ENCODE measurements around the gene MAMDC4.

MAMDC4 gene

GRCh38 chr9:136903041-136903554 is 51.0 kb downstream of the MAMDC4 start:
- Histone ChIP-seq H2AFZ (ENCODE audit: low read depth, low read length) (no peak overlapping the region), H3K4me1 (ENCODE audit: insufficient read depth, low read length) (no peaks in the 10 kb centered on the region), H3K4me3 (ENCODE audit: low read depth in 1 of 2, low read length in 2 of 2) (no peak overlapping the region), H3K9me3 (ENCODE audit: insufficient read depth, low read length, severe bottlenecking) (no peaks in the 10 kb centered on the region), H3K9ac (ENCODE audit: low read depth, low read length) (no peak overlapping the region), H3K4me2 (ENCODE audit: insufficient read depth, low read length) (no peak overlapping the region), H3K27ac (ENCODE audit: low read length) (no peak overlapping the region), H3K36me3 (ENCODE audit: insufficient read depth, low read length) (peaks cover 92% of the 10 kb centered on the region), H4K20me1 (ENCODE audit: insufficient read depth, low read length) (peaks cover 50% of the 10 kb centered on the region), H3K79me2 (ENCODE audit: insufficient read depth, low read length) (peaks cover 63% of the 10 kb centered on the region), H3K27me3 (ENCODE audit: insufficient read depth, low read length, poor library complexity) (no peaks in the 10 kb centered on the region)
- ATAC-seq (ENCODE audit: insufficient read depth, low read depth) (no peak), DNase-seq (no peak)
- no peak for TF ChIP-seq EZH2 (IDR thresholded peaks at IDR 0.05; ENCODE audit: borderline replicate concordance, low read depth, low read length, severe bottlenecking)
- TF ChIP-seq CTCF (IDR thresholded peaks at IDR 0.05; ENCODE audit: borderline replicate concordance, extremely low read depth, low read length, poor library complexity, severe bottlenecking) = no peak

GRCh38 chr9:136906266-136906665 is 54.1 kb downstream of the MAMDC4 start:
- no peak for TF ChIP-seq EZH2 (IDR thresholded peaks at IDR 0.05; ENCODE audit: borderline replicate concordance, low read depth, low read length, severe bottlenecking)
- no peak for TF ChIP-seq CTCF (IDR thresholded peaks at IDR 0.05; ENCODE audit: borderline replicate concordance, extremely low read depth, low read length, poor library complexity, severe bottlenecking)
- peaks cover 85% of the 10 kb centered on the region for H3K36me3 ChIP-seq (ENCODE audit: insufficient read depth, low read length)
- H2AFZ ChIP-seq (ENCODE audit: low read depth, low read length) = no peak overlapping the region
- DNase-seq (no peak), ATAC-seq (ENCODE audit: insufficient read depth, low read depth) (no peak)
- no peaks in the 10 kb centered on the region for H3K9me3 ChIP-seq (ENCODE audit: insufficient read depth, low read length, severe bottlenecking)
- no peak overlapping the region for H3K27ac ChIP-seq (ENCODE audit: low read length)
- H3K4me2 ChIP-seq (ENCODE audit: insufficient read depth, low read length) = no peak overlapping the region
- H3K79me2 ChIP-seq (ENCODE audit: insufficient read depth, low read length) = peaks cover 39% of the 10 kb centered on the region
- H3K4me1 ChIP-seq (ENCODE audit: insufficient read depth, low read length) = no peaks in the 10 kb centered on the region
- peaks cover 40% of the 10 kb centered on the region for H4K20me1 ChIP-seq (ENCODE audit: insufficient read depth, low read length)
- H3K9ac ChIP-seq (ENCODE audit: low read depth, low read length) = no peak overlapping the region
- no peak overlapping the region for H3K4me3 ChIP-seq (ENCODE audit: low read depth in 1 of 2, low read length in 2 of 2)
- no peaks in the 10 kb centered on the region for H3K27me3 ChIP-seq (ENCODE audit: insufficient read depth, low read length, poor library complexity)

- Histone ChIP-seq H2AFZ (ENCODE audit: low read depth, low read length) (no peak overlapping the region), H3K4me3 (ENCODE audit: low read depth in 1 of 2, low read length in 2 of 2) (no peak overlapping the region), H3K4me2 (ENCODE audit: insufficient read depth, low read length) (no peak overlapping the region), H3K27ac (ENCODE audit: low read length) (no peak overlapping the region), H4K20me1 (ENCODE audit: insufficient read depth, low read length) (peaks cover 30% of the 10 kb centered on the region), H3K27me3 (ENCODE audit: insufficient read depth, low read length, poor library complexity) (no peaks in the 10 kb centered on the region), H3K36me3 (ENCODE audit: insufficient read depth, low read length) (peaks cover 79% of the 10 kb centered on the region), H3K79me2 (ENCODE audit: insufficient read depth, low read length) (peaks cover 29% of the 10 kb centered on the region), H3K4me1 (ENCODE audit: insufficient read depth, low read length) (no peaks in the 10 kb centered on the region), H3K9ac (ENCODE audit: low read depth, low read length) (no peak overlapping the region), H3K9me3 (ENCODE audit: insufficient read depth, low read length, severe bottlenecking) (no peaks in the 10 kb centered on the region)
- no peak for TF ChIP-seq CTCF (IDR thresholded peaks at IDR 0.05; ENCODE audit: borderline replicate concordance, extremely low read depth, low read length, poor library complexity, severe bottlenecking)
- no peak for TF ChIP-seq EZH2 (IDR thresholded peaks at IDR 0.05; ENCODE audit: borderline replicate concordance, low read depth, low read length, severe bottlenecking)
- ATAC-seq (ENCODE audit: insufficient read depth, low read depth) (no peak), DNase-seq (no peak)
Observed at GRCh38 chr9:136907011-136907914, 55.1 kb downstream of the MAMDC4 start.

All from DND-41 (cell line).